ENCODE results near the gene LGALS4. TPM values are rescaled to one million over a fixed set of nuclear protein-coding genes. Genes with fewer than 3 reads are reported as not detected.
"Not testable (repeated sequence)": the region's sequence is repeated elsewhere in the genome, so short reads cannot be mapped to it uniquely, and the experiment has no call there.

Gene LGALS4
- total and polyA plus RNA-seq, 5 donors from 2014 or later, result 0.10 to 2.1 TPM; not detected in 3

DNA sequence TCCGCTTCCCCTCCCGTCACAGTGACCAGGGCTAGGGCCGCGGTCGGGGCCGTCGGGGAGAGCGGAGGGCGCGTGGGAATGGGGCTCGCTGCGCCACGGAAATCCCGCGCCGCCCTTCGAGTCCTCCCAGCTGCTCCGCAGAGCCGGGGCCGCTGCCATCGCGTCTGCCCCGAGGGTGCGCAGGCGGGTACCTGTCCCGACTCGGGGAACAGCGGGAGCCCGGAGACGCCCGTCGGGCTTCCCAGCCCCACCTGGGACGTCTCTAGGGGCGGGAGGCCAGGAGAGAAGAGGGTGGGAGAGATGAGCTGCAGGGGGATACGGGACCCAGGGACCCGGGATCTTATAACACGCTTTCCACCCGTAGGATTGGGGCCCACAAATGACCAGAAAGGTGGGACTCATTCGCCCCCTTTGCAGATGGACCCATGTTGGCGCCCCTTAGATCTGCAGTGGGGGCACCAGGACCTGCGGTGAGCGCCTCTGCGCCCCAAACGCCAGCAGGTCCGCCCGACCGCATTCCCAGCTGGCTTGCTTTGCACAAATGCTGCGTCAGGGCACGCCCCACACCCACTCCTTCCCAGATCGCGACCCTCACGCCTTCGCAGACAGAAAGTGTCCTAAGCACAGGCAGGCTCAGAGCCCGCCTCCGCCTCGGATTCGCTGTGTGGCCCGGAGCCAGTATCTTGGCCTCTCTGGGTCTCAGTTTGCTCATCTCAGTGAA lies 42.4 kb downstream of the LGALS4 start:
- not testable (repeated sequence) for H3K27ac Mint-ChIP-seq; DNase-seq; H3K4me3 ChIP-seq (ENCODE audit: low read depth, low read length); H3K27me3 Mint-ChIP-seq; H3K9me3 Mint-ChIP-seq; H3K36me3 Mint-ChIP-seq; ATAC-seq (ENCODE audit: low read depth in 2 of 2); H3K4me1 Mint-ChIP-seq; H3K36me3 ChIP-seq (ENCODE audit: control insufficient read depth, insufficient read depth, low read length); H3K9me3 ChIP-seq (ENCODE audit: control insufficient read depth in 2 of 2, low read length in 2 of 2); H3K4me3 Mint-ChIP-seq; H3K27me3 ChIP-seq (ENCODE audit: control insufficient read depth, insufficient read depth, low read length)
- Histone ChIP-seq H3K4me1 (ENCODE audit: control insufficient read depth, insufficient read depth, low read length, poor library complexity, severe bottlenecking) (peaks cover 10% of the 10 kb centered on the region), H3K27ac (ENCODE audit: insufficient read depth, low read length, poor library complexity, severe bottlenecking) (peak overlapping the region; percentile 75)

GRCh38 chr19:38769635-38770211 lies 43.0 kb downstream of the LGALS4 start:
- Mint-ChIP-seq H3K36me3 (no peaks in the 10 kb centered on the region), H3K9me3 (no peaks in the 10 kb centered on the region), H3K4me3 (peak overlapping the region; percentile 5 to 77 (median 59)), H3K27ac (peak overlapping the region; percentile 89 to 93 (median 90)), H3K27me3 (no peaks in the 10 kb centered on the region), H3K4me1 (peaks cover 0 to 9% (median 3%) of the 10 kb centered on the region in 4 donors)
- Histone ChIP-seq H3K27me3 (ENCODE audit: control insufficient read depth, insufficient read depth, low read length) (no peaks in the 10 kb centered on the region), H3K9me3 (ENCODE audit: control insufficient read depth in 2 of 2, low read length in 2 of 2) (no peaks in the 10 kb centered on the region), H3K4me3 (ENCODE audit: low read depth, low read length) (no peak overlapping the region), H3K36me3 (ENCODE audit: control insufficient read depth, insufficient read depth, low read length) (no peaks in the 10 kb centered on the region), H3K4me1 (ENCODE audit: control insufficient read depth, insufficient read depth, low read length, poor library complexity, severe bottlenecking) (peaks cover 10% of the 10 kb centered on the region), H3K27ac (ENCODE audit: insufficient read depth, low read length, poor library complexity, severe bottlenecking) (peak overlapping the region; percentile 75)
- DNase-seq, result peak; percentile 80 to 94 (median 89)
- ATAC-seq (ENCODE audit: low read depth in 2 of 2), result peak; percentile 86 to 89

DNA sequence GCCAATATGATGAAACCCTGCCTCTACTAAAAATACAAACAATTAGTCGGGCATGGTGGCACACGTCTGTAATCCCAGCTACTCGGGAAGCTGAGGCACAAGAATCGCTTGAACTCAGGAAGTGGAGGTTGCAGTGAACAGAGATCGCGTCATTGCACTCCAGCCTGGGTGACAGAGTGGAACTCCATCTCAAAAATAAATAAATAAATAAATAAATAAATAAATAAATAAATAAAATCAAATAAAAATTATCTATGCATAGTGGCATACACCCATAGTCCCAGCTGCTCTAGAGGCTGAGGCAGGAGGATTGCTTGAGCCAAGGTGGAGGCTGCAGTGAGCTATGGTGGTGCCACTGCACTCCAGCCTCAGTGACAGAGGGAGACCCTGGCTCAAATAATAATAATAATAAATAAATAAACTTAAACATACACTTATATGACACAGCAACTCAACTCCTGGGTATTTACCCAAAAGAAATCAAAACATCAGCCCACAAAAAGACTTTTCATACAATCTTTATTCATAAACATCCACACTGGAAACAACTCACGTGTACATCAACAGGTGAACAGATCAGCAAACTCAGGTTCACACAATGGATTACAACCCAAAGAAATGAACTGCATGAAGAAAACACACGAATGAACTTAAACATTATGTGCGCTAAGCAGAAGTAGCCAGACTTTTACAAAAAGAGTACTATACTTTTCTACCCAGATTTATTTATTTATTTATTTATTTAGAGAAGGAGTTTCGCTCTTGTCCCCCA lies 46.3 kb downstream of the LGALS4 start:
- Histone ChIP-seq H3K36me3 (ENCODE audit: control insufficient read depth, insufficient read depth, low read length) (no peaks in the 10 kb centered on the region), H3K27me3 (ENCODE audit: control insufficient read depth, insufficient read depth, low read length) (no peaks in the 10 kb centered on the region), H3K4me1 (ENCODE audit: control insufficient read depth, insufficient read depth, low read length, poor library complexity, severe bottlenecking) (peaks cover 10% of the 10 kb centered on the region), H3K27ac (ENCODE audit: insufficient read depth, low read length, poor library complexity, severe bottlenecking) (no peak overlapping the region), H3K4me3 (ENCODE audit: low read depth, low read length) (no peak overlapping the region), H3K9me3 (ENCODE audit: control insufficient read depth in 2 of 2, low read length in 2 of 2) (no peaks in the 10 kb centered on the region)
- Mint-ChIP-seq H3K4me3 (no peak overlapping the region), H3K27ac (no peak overlapping the region), H3K36me3 (no peaks in the 10 kb centered on the region), H3K27me3 (peaks cover 2% of the 10 kb centered on the region), H3K4me1 (peaks cover 0 to 9% (median 5%) of the 10 kb centered on the region in 4 donors), H3K9me3 (no peaks in the 10 kb centered on the region)
- ATAC-seq (ENCODE audit: low read depth in 2 of 2), result no peak
- no peak for DNase-seq

GRCh38 chr19:38765214-38765613 lies 47.5 kb downstream of the LGALS4 start:
- no peak for ATAC-seq (ENCODE audit: low read depth in 2 of 2)

GRCh38 chr19:38763795-38764220 lies 48.9 kb downstream of the LGALS4 start:
- Histone ChIP-seq H3K4me1 (ENCODE audit: control insufficient read depth, insufficient read depth, low read length, poor library complexity, severe bottlenecking) (no peaks in the 10 kb centered on the region), H3K4me3 (ENCODE audit: low read depth, low read length) (no peak overlapping the region), H3K9me3 (ENCODE audit: control insufficient read depth in 2 of 2, low read length in 2 of 2) (no peaks in the 10 kb centered on the region), H3K36me3 (ENCODE audit: control insufficient read depth, insufficient read depth, low read length) (no peaks in the 10 kb centered on the region), H3K27ac (ENCODE audit: insufficient read depth, low read length, poor library complexity, severe bottlenecking) (no peak overlapping the region), H3K27me3 (ENCODE audit: control insufficient read depth, insufficient read depth, low read length) (no peaks in the 10 kb centered on the region)
- peaks cover 0 to 6% (median 2%) of the 10 kb centered on the region in 4 donors for H3K4me1 Mint-ChIP-seq
- DNase-seq (no peak), ATAC-seq (ENCODE audit: low read depth in 2 of 2) (no peak)
- peaks cover 7% of the 10 kb centered on the region for H3K27me3 Mint-ChIP-seq
- no peaks in the 10 kb centered on the region for H3K36me3 Mint-ChIP-seq
- H3K4me3 Mint-ChIP-seq, result no peak overlapping the region
- H3K27ac Mint-ChIP-seq, result no peak overlapping the region
- H3K9me3 Mint-ChIP-seq, result no peaks in the 10 kb centered on the region

More at GRCh38 chr19:38765214-38765613, 47.5 kb downstream of the LGALS4 start:
- H3K4me1 ChIP-seq (ENCODE audit: control insufficient read depth, insufficient read depth, low read length, poor library complexity, severe bottlenecking), result peaks cover 10% of the 10 kb centered on the region
- no peak overlapping the region for H3K4me3 ChIP-seq (ENCODE audit: low read depth, low read length)
- no peaks in the 10 kb centered on the region for H3K27me3 ChIP-seq (ENCODE audit: control insufficient read depth, insufficient read depth, low read length)
- H3K27me3 Mint-ChIP-seq, result peaks cover 7% of the 10 kb centered on the region
- H3K36me3 ChIP-seq (ENCODE audit: control insufficient read depth, insufficient read depth, low read length), result no peaks in the 10 kb centered on the region
- no peak for DNase-seq
- H3K4me3 Mint-ChIP-seq, result no peak overlapping the region
- H3K36me3 Mint-ChIP-seq, result no peaks in the 10 kb centered on the region
- no peaks in the 10 kb centered on the region for H3K9me3 Mint-ChIP-seq
- H3K9me3 ChIP-seq (ENCODE audit: control insufficient read depth in 2 of 2, low read length in 2 of 2), result no peaks in the 10 kb centered on the region
- H3K27ac ChIP-seq (ENCODE audit: insufficient read depth, low read length, poor library complexity, severe bottlenecking), result no peak overlapping the region
- H3K4me1 Mint-ChIP-seq, result peaks cover 0 to 12% (median 6%) of the 10 kb centered on the region in 4 donors
- no peak overlapping the region for H3K27ac Mint-ChIP-seq

DNA sequence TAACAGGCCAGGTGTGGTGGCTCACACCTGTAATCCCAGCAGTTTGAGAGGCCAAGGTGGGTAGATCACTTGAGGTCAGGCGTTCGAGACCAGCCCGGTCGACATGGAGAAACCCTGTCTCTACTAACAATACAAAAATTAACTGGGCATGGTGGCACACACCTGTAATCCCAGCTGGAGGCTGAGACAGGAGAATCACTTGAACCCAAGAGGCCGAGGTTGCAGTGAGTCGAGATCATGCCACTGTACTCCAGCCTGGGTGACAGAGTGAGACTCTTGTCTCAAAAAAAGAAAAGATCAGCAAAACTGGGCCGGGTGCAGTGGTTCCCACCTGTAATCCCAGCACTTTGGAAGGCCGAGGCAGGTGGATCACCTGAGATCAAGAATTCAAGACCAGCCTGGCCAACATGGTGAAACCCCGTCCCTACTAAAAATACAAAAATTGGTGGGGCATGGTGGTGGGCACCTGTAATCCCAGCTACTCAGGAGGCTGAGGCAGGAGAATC lies 50.8 kb downstream of the LGALS4 start:
- not testable (repeated sequence) for H3K9me3 ChIP-seq (ENCODE audit: control insufficient read depth in 2 of 2, low read length in 2 of 2); H3K4me3 ChIP-seq (ENCODE audit: low read depth, low read length); H3K27ac Mint-ChIP-seq; H3K4me1 ChIP-seq (ENCODE audit: control insufficient read depth, insufficient read depth, low read length, poor library complexity, severe bottlenecking); H3K36me3 ChIP-seq (ENCODE audit: control insufficient read depth, insufficient read depth, low read length); H3K9me3 Mint-ChIP-seq; DNase-seq; H3K4me3 Mint-ChIP-seq; H3K36me3 Mint-ChIP-seq; H3K27me3 ChIP-seq (ENCODE audit: control insufficient read depth, insufficient read depth, low read length); H3K27ac ChIP-seq (ENCODE audit: insufficient read depth, low read length, poor library complexity, severe bottlenecking); H3K27me3 Mint-ChIP-seq; ATAC-seq (ENCODE audit: low read depth in 2 of 2); H3K4me1 Mint-ChIP-seq

GRCh38 chr19:38760805-38761517 lies 51.8 kb downstream of the LGALS4 start:
- not testable (repeated sequence) for H3K36me3 Mint-ChIP-seq; H3K4me1 Mint-ChIP-seq; H3K27me3 ChIP-seq (ENCODE audit: control insufficient read depth, insufficient read depth, low read length); ATAC-seq (ENCODE audit: low read depth in 2 of 2); H3K4me3 ChIP-seq (ENCODE audit: low read depth, low read length); H3K27me3 Mint-ChIP-seq; H3K9me3 Mint-ChIP-seq; DNase-seq; H3K27ac Mint-ChIP-seq; H3K36me3 ChIP-seq (ENCODE audit: control insufficient read depth, insufficient read depth, low read length); H3K4me3 Mint-ChIP-seq; H3K27ac ChIP-seq (ENCODE audit: insufficient read depth, low read length, poor library complexity, severe bottlenecking); H3K9me3 ChIP-seq (ENCODE audit: control insufficient read depth in 2 of 2, low read length in 2 of 2); H3K4me1 ChIP-seq (ENCODE audit: control insufficient read depth, insufficient read depth, low read length, poor library complexity, severe bottlenecking)
